AG09309 (cell line): Measurements from ENCODE around the gene JPH3.

Source experiments
- DNase-seq: peaks from one replicate; pipeline ENCODE4 v3.0.0-alpha.2; 2010; ENCODE audit warnings: low read depth
- H3K4me3 ChIP-seq: 2 replicates; pipeline ENCODE4 v1.5.1; 2011; ENCODE audit warnings: mild to moderate bottlenecking, low read depth, low read length, moderate library complexity; ENCODE audit not compliant: control insufficient read depth
- CTCF ChIP-seq: IDR thresholded peaks from 2 replicates; pipeline ENCODE4 v1.5.1; 2011; ENCODE audit warnings: mild to moderate bottlenecking, low read depth, low read length, inconsistent platforms; ENCODE audit not compliant: insufficient read depth, control insufficient read depth; ENCODE audit errors: missing control alignments

Gene JPH3

GRCh38 chr16:87602001-87602775 is at the start of gene JPH3:
JPH3 (plus strand) TSS chr16:87602508; CDS start chr16:87603147, 639 bp downstream.
- TF ChIP-seq CTCF: no peak
- H3K4me3 ChIP-seq: no peak within 1 kb of the TSS
- DNase-seq: no peak

- TF ChIP-seq CTCF: no peak
- DNase-seq: no peak
- no peak overlapping the region for H3K4me3 ChIP-seq
Observed at GRCh38 chr16:87552772-87553573, 49.3 kb upstream of the JPH3 start.

- DNase-seq: no peak
- no peak overlapping the region for H3K4me3 ChIP-seq
- TF ChIP-seq CTCF: no peak
Observed at GRCh38 chr16:87554754-87555427, 47.4 kb upstream of the JPH3 start.

- no peak overlapping the region for H3K4me3 ChIP-seq
- no peak for TF ChIP-seq CTCF
- no peak for DNase-seq
Observed at GRCh38 chr16:87555647-87556046, 46.7 kb upstream of the JPH3 start.

GRCh38 chr16:87556941-87557459 is 45.3 kb upstream of the JPH3 start:
- TF ChIP-seq CTCF: no peak
- DNase-seq: no peak
- no peak overlapping the region for H3K4me3 ChIP-seq

GRCh38 chr16:87558682-87559081 is 43.6 kb upstream of the JPH3 start:
- no peak overlapping the region for H3K4me3 ChIP-seq
- no peak for TF ChIP-seq CTCF
- DNase-seq: no peak
